Measurements from ENCODE around the gene TBC1D16. TPM values are rescaled to one million over a fixed set of nuclear protein-coding genes. Genes with fewer than 3 reads are reported as not detected.

TBC1D16 gene
- total and polyA plus RNA-seq, 10 of the 15 experiments (the other 5 are each of a cell fraction or from before 2014, with no cell fraction given): 0.01 to 0.13 (median 0.06) TPM; not detected in 3

DNA sequence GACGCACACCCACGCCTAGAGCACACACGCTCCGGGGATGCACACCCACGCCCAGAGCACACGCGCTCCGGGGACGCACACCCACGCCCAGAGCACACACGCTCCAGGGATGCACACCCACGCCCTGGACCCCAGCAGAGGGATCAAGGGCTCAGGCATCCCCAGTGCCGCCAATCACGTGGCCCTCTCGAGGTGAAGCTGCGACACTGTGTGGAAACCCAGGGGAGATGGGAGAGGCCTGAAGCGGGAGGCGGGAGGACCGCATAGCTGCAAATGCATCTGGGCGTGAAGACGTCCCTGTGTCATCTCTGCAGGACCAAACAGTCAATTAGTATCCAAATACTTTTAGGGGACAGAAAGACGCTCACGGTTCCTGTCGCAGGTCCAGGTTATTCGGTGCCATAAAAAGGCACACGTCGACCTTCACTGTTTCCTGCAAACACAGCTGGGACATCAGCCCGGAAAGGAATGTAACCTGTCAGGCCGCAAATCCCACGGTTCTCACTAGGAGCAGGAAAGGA is 56.4 kb downstream of the TBC1D16 start:
- Histone ChIP-seq H3K4me2 (ENCODE audit: control insufficient read depth, insufficient read depth) (no peak overlapping the region), H3K4me3 (no peak overlapping the region), H3K36me3 (ENCODE audit: control insufficient read depth in 2 of 2, insufficient read depth in 2 of 2, low read length in 1 of 2) (no peaks in the 10 kb centered on the region), H2AFZ (ENCODE audit: control insufficient read depth, low read depth, low read length) (no peak overlapping the region), H3K9ac (ENCODE audit: control insufficient read depth, insufficient read depth, low read length) (no peak overlapping the region), H3K4me1 (ENCODE audit: control insufficient read depth, insufficient read depth, low read length) (no peaks in the 10 kb centered on the region), H3K79me2 (ENCODE audit: control insufficient read depth, insufficient read depth, low read length) (no peaks in the 10 kb centered on the region), H4K20me1 (ENCODE audit: control insufficient read depth, insufficient read depth) (no peaks in the 10 kb centered on the region), H3K9me3 (replicated peaks; ENCODE audit: control insufficient read depth, insufficient read depth, low read length) (no peaks in the 10 kb centered on the region), H3K27ac (ENCODE audit: control insufficient read depth, insufficient read depth) (no peak overlapping the region), H3K27me3 (replicated peaks in 1 of 2; ENCODE audit: control insufficient read depth in 2 of 2, insufficient read depth in 2 of 2, low read length in 1 of 2) (peaks cover 3 to 8% of the 10 kb centered on the region in 2 experiments; a peak in 3 of 4 replicates)
- CTCF ChIA-PET: no interaction called here
- ATAC-seq: no peak
- FAIRE-seq: no peak
- no TSS peak for BruUV-seq (replicated peaks)
- intact Hi-C loops (cut with micrococcal nuclease; ENCODE audit: unreplicated experiment): loop anchor here (10.0 kb wide), 1 partner anchor 134 kb away; no protein-coding TSS in a partner anchor
- no peak for DNase-seq (ENCODE audit: low read depth, low spot score)
- RAD21 ChIA-PET (ENCODE audit: unreplicated experiment): interaction anchor here (1.2 kb wide), 1 partner anchor 15 kb away, joined by 3 read pairs; no protein-coding TSS in a partner anchor
- SMC1A ChIA-PET (ENCODE audit: uncharacterized antibody, unreplicated experiment): no interaction called here
- TF ChIP-seq ZNF217 (IDR thresholded peaks at IDR 0.05) (no peak), KDM1A (IDR thresholded peaks at IDR 0.05; ENCODE audit: borderline replicate concordance) (no peak), BHLHE40 (IDR thresholded peaks at IDR 0.05; ENCODE audit: borderline replicate concordance in 1 of 2, low read depth in 2 of 2, low read length in 1 of 2) (no peak), MTA2 (IDR thresholded peaks at IDR 0.05; ENCODE audit: low read depth) (no peak), TBL1XR1 (IDR thresholded peaks at IDR 0.05; ENCODE audit: low read depth, low read length) (no peak)
- TF ChIP-seq, protein P1, sequence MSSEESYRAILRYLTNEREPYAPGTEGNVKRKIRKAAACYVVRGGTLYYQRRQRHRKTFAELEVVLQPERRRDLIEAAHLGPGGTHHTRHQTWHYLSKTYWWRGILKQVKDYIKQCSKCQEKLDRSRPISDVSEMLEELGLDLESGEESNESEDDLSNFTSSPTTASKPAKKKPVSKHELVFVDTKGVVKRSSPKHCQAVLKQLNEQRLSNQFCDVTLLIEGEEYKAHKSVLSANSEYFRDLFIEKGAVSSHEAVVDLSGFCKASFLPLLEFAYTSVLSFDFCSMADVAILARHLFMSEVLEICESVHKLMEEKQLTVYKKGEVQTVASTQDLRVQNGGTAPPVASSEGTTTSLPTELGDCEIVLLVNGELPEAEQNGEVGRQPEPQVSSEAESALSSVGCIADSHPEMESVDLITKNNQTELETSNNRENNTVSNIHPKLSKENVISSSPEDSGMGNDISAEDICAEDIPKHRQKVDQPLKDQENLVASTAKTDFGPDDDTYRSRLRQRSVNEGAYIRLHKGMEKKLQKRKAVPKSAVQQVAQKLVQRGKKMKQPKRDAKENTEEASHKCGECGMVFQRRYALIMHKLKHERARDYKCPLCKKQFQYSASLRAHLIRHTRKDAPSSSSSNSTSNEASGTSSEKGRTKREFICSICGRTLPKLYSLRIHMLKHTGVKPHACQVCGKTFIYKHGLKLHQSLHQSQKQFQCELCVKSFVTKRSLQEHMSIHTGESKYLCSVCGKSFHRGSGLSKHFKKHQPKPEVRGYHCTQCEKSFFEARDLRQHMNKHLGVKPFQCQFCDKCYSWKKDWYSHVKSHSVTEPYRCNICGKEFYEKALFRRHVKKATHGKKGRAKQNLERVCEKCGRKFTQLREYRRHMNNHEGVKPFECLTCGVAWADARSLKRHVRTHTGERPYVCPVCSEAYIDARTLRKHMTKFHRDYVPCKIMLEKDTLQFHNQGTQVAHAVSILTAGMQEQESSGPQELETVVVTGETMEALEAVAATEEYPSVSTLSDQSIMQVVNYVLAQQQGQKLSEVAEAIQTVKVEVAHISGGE (CRISPR knock-in tag; IDR thresholded peaks at IDR 0.05): no peak
- TF ChIP-seq, protein P2, sequence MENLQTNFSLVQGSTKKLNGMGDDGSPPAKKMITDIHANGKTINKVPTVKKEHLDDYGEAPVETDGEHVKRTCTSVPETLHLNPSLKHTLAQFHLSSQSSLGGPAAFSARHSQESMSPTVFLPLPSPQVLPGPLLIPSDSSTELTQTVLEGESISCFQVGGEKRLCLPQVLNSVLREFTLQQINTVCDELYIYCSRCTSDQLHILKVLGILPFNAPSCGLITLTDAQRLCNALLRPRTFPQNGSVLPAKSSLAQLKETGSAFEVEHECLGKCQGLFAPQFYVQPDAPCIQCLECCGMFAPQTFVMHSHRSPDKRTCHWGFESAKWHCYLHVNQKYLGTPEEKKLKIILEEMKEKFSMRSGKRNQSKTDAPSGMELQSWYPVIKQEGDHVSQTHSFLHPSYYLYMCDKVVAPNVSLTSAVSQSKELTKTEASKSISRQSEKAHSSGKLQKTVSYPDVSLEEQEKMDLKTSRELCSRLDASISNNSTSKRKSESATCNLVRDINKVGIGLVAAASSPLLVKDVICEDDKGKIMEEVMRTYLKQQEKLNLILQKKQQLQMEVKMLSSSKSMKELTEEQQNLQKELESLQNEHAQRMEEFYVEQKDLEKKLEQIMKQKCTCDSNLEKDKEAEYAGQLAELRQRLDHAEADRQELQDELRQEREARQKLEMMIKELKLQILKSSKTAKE (IDR thresholded peaks at IDR 0.05; ENCODE audit: low read depth, poor library complexity, severe bottlenecking): no peak
- WGBS (ENCODE audit: insufficient coverage, insufficient replicate concordance, low lambda C conversion rate, missing lambda C conversion rate): 53% methylated on average over 30 of the region's 30 CpGs
- in situ Hi-C loops (cut with MboI): no loop called here
- POLR2A ChIA-PET: interaction anchor here (0.6 kb wide), 1 partner anchor 139 kb away, joined by 4 read pairs; no protein-coding TSS in a partner anchor

Measured in GM12878 (cell line).